Nephron progenitor cell (in vitro differentiated cells): ENCODE data around the gene LAMB4.

Experiments
- DNase-seq: peaks from one replicate; pipeline ENCODE4 v3.0.0; 2021
- H3K27ac Mint-ChIP-seq: 2 replicates; pipeline ENCODE4 v1.8.0; 2021; ENCODE audit warnings: mild to moderate bottlenecking, moderate library complexity, mixed read lengths
- H3K27me3 Mint-ChIP-seq: 2 replicates; pipeline ENCODE4 v1.8.0; 2021; ENCODE audit warnings: mild to moderate bottlenecking, low read depth, mixed read lengths; ENCODE audit not compliant: poor library complexity
- H3K36me3 Mint-ChIP-seq: 2 replicates; pipeline ENCODE4 v1.8.0; 2021; ENCODE audit warnings: low read depth, mixed read lengths
- H3K4me1 Mint-ChIP-seq: 2 replicates; pipeline ENCODE4 v1.8.0; 2021; ENCODE audit warnings: mixed read lengths
- H3K4me3 Mint-ChIP-seq: 2 replicates; pipeline ENCODE4 v1.8.0; 2021; ENCODE audit warnings: mild to moderate bottlenecking, moderate library complexity, mixed read lengths
- H3K9me3 Mint-ChIP-seq: 2 replicates; pipeline ENCODE4 v1.8.0; 2021; ENCODE audit warnings: mild to moderate bottlenecking, moderate library complexity, mixed read lengths
- TF ChIP-seq, protein P1 (sequence below): fragments of 200-600 bp; sonication (generic); IDR thresholded peaks from 2 replicates; pipeline ENCODE4 v1.5.0; 2021; ENCODE audit warnings: antibody characterized with exemption

Gene LAMB4

DNA sequence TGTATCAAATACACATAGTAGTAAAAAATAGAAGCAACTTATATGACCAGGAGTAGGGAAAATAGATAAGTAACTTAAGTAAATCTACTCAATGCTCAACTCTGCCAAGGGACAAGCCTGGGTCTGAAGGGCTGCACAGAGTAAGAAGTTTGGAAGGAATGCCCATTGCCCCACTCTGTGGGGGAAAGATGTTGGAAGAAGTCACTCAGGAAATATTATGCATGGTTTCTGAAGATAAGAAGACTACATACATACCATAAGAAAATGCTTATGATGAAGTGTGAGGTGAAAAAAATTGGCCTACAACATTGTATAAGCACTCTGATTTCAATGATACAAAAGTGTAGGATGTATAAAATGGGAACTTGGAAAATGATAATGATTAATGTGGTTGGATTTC, 54.0 kb downstream of the LAMB4 start:
- Mint-ChIP-seq H3K4me1 (peaks cover 5% of the 10 kb centered on the region), H3K4me3 (no peak overlapping the region), H3K36me3 (no peaks in the 10 kb centered on the region), H3K9me3 (peaks cover 6% of the 10 kb centered on the region), H3K27me3 (no peaks in the 10 kb centered on the region), H3K27ac (no peak overlapping the region)
- TF ChIP-seq, protein P1, sequence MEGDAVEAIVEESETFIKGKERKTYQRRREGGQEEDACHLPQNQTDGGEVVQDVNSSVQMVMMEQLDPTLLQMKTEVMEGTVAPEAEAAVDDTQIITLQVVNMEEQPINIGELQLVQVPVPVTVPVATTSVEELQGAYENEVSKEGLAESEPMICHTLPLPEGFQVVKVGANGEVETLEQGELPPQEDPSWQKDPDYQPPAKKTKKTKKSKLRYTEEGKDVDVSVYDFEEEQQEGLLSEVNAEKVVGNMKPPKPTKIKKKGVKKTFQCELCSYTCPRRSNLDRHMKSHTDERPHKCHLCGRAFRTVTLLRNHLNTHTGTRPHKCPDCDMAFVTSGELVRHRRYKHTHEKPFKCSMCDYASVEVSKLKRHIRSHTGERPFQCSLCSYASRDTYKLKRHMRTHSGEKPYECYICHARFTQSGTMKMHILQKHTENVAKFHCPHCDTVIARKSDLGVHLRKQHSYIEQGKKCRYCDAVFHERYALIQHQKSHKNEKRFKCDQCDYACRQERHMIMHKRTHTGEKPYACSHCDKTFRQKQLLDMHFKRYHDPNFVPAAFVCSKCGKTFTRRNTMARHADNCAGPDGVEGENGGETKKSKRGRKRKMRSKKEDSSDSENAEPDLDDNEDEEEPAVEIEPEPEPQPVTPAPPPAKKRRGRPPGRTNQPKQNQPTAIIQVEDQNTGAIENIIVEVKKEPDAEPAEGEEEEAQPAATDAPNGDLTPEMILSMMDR = no peak
- DNase-seq = no peak

DNA sequence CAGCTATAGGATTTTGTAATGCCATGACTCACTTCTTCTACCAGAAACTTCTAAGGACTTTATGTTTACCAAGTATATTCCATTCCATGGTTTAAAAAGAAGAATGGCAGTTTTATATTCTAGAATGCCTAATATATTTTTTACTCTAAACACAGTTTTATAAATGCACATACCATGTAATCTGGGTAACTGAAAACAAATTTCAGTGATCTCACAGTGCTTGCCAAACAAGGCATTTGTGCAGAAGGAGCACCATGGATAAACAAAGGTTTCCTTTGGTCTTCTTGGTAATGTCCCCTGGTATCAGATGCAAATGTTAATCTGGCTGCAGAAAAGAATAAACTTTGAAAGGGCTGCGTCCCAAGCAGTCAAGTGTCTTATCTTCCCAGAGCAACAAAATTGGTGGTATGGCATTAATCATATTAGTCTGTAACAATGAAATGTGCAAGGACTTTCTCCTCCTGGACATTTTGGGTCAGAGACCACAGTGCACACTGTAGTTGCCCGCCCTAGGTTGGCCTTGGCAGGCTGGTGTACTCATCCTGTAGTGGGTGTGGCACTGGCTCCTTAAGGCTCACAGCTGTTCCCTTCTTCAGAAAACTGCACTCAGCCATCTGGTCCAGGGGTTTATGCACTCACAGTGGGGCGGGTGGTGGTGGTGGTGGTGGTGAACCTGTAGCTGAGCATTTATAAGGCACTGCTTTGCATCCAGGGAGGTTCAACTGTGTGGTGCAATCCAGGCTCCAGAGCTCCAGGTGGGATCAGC, 56.7 kb downstream of the LAMB4 start:
- TF ChIP-seq, protein P1 = no peak
- no peak for DNase-seq
- Mint-ChIP-seq H3K27ac (no peak overlapping the region), H3K4me3 (no peak overlapping the region), H3K36me3 (no peaks in the 10 kb centered on the region), H3K9me3 (no peaks in the 10 kb centered on the region), H3K27me3 (peaks cover 3% of the 10 kb centered on the region), H3K4me1 (no peaks in the 10 kb centered on the region)

DNA sequence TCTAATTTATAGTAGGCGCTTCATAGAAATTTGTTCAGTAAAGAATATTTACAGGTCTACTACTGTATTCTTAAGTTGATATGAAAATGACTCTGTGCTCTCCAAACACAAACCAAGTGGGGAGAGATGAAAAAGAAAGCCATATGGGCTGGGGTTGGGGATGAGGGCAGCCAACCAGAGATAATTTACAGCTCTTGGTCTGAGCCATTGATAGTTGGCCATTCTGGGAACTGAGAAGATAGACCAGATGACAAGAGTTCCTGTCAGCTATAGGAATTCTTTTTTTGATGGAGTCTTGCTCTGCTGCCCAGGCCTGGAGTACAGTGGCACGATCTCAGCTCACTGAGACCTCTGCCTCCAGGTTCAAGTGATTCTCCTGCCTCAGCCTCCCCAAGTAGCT, 57.4 kb downstream of the LAMB4 start:
- Mint-ChIP-seq H3K9me3 (no peaks in the 10 kb centered on the region), H3K4me1 (no peaks in the 10 kb centered on the region), H3K36me3 (no peaks in the 10 kb centered on the region), H3K27ac (no peak overlapping the region), H3K27me3 (peaks cover 3% of the 10 kb centered on the region), H3K4me3 (no peak overlapping the region)
- TF ChIP-seq, protein P1 = no peak
- no peak for DNase-seq

DNA sequence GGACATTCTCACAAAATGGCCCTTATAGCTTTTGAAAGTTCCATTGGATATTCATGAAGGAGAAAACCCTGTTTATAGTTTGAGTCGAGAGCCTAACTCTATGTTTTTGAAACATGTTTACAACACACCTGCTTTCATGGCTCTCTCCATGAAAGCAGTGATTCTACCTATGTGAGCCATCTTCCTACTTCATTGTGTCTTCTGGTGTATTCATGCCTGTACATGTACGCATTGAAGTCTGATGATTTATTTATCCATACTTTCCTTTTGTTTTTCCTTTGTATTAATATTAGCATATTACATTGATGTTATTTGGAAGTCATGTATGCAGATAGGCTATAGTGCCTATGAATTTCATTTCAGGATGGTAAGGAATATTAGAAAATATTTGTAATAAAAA, 58.0 kb downstream of the LAMB4 start:
- no peaks in the 10 kb centered on the region for H3K4me1 Mint-ChIP-seq
- no peak overlapping the region for H3K4me3 Mint-ChIP-seq
- H3K27me3 Mint-ChIP-seq = peaks cover 3% of the 10 kb centered on the region
- no peak for DNase-seq
- no peak overlapping the region for H3K27ac Mint-ChIP-seq
- H3K36me3 Mint-ChIP-seq = no peaks in the 10 kb centered on the region
- H3K9me3 Mint-ChIP-seq = no peaks in the 10 kb centered on the region
- TF ChIP-seq, protein P1 = no peak

DNA sequence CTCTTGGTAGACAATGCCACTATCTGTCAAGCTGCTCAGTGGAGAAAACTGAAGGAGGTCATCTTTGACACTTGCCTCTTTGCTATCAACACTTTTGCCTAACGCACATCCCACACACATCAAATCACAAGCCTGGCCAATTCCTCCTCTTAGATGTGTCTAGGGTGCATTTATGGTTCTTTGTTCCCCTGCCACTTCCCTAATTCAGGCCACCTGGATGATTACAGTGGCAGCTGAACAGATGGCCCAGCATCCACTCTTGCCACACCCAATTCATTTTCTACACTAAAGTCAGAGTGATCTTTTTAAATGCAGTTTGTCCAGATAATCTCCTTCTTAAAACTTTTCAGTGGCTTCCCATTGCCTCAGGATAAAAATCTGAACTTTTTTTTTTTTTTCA, 58.6 kb downstream of the LAMB4 start:
- Mint-ChIP-seq H3K4me3 (no peak overlapping the region), H3K9me3 (no peaks in the 10 kb centered on the region), H3K27ac (peak overlapping the region; percentile 13), H3K36me3 (no peaks in the 10 kb centered on the region), H3K27me3 (peaks cover 3% of the 10 kb centered on the region), H3K4me1 (no peaks in the 10 kb centered on the region)
- TF ChIP-seq, protein P1 = no peak
- no peak for DNase-seq

DNA sequence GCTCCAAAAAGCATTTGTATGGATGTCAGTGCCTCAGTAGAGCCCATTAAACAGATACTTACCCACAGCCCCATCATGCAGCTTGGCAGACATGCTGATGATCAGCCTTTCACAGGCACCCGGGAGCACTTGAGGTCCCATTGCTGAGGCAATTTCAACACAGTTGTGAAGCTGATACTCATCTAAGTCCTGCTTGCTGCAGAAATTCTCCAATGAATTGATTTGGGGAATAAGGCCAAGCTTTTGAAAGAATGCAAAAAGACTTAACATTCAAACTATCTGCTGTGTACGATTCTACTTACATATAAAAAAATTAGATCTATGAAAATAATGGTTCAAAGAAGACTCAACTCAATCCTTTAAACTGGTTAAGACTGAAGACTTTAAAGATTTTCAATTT, 60.5 kb downstream of the LAMB4 start:
- Mint-ChIP-seq H3K27me3 (peaks cover 3% of the 10 kb centered on the region), H3K4me1 (no peaks in the 10 kb centered on the region), H3K36me3 (no peaks in the 10 kb centered on the region), H3K27ac (no peak overlapping the region), H3K9me3 (no peaks in the 10 kb centered on the region), H3K4me3 (no peak overlapping the region)
- DNase-seq = no peak
- TF ChIP-seq, protein P1 = no peak
